NCI-H82 treated with DMSO at 0.1 percent for 48 hours (cell line): ENCODE measurements around the gene ADA.

ENCODE experiments used
- DNase-seq: peaks from one replicate; lab custom pipeline; 2025; ENCODE audit not compliant: unreplicated experiment; lab: John Stamatoyannopoulos, UW

ADA gene

DNA sequence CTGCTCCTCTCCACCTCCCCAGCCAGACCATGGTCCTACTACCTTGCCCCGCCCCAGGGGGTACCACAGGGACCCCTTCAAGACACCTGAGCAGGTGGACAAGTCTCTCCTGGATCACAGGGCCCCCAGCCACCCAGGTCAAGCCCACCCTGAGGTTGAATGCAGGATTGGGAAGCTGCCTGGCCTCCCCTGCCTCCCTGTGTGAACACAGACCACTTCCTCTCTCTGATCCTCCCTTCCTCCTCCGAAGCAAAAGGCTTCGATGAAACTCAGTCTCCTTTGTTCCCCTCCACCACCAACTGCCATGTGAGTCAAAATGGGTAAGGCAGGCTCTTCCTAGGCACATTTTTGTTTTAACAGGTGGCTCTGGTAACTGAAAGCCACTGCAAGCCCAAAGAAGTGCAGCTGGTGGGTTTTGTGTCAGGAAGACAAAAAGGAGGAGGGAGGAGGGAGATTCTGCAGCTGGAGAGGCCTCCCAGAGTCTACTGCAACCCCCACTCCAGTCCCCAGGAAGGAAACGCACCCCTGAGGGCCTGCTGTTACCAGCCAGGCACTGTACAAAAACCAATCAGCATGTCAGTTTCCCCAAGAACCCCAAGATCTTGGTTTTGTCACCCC lies 5.4 kb downstream of the ADA start:
- no peak for DNase-seq

DNA sequence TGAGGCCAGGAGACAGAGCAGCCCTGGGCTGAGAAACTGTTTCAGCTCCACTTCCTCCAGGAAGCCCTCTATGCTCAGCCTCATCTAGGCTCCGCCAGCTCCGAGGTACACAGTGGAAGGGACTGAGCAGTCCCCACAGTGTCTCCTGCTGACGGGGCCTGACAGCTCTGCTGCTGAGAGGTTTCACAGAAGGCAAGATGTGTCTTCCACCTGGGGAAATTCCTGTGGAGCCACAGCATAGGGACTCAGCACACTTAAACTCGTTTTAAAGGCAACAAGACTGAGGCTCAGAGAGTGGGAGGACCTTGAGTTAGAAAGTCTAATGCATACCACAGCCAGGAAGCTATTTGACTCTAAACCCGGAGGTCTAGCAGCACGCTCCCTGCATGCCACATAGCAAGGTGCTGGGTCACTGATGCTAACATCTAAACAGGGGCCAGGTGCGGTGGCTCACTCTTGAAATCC lies 6.8 kb downstream of the ADA start:
- DNase-seq = no peak

DNA sequence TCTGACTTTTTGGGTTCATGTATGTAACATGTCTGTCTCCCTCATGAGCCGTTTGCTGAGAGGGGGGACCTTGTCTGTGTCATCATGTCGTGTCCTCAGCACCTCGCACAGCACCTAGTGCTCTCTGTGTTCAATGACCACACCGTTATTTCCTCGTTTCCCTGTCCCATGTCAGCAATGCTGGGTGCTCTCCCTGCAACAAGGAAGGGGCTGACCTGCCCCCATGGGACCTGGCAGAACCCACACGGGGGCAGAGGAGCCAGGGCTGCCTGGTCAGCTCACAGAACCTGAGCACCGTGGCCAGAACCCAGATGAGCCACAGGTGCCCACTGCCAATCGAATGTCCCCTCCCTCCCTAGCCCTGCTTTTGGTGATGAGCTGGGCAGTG lies 7.3 kb downstream of the ADA start:
- no peak for DNase-seq

DNA sequence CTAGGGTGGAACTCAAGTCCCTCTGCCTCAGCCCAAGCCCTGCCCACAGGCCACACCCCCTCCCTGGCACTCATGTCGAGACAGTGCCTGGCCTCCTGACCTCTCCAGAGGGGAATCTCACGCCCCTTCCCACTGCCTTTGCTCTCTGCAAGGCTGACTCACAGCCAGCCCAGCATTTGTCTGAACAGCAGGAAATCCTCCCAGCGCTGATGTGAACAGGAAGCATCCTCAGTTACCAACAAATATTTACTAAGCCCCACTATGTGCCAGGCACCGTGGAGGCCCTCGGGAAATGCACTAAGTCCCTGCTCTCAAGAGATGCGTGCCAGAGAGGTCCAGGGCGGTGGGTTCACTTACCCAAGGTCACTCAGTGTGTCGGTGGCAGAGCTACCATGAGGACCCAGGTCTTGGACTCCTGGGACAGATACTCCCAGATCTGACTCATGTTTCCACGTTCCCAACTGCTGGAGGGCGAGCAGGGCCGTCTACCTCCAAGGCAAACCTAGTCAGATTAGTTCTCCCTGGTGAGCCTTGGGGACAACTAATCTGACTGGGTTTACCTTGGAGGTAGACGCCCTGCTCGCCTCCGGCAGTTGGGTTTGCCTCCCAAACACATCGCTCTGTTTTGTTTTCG lies 7.8 kb downstream of the ADA start:
- no peak for DNase-seq

DNA sequence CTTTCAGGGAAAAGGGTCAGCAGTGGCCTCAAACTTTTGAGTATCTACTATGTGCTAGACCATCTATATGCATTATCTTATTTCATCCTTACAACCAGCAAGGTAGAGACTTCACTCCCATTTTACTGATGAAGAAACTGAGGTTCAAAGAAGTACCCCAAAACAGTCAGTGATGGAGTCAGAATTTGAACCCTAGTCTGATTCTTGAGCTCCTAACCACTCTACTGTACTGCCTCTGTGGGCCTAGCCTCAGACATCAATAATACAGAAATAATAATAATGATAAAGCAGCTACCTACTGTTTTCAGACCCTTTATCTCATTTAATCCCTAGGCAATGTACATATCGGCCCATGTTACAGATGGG lies 8.4 kb downstream of the ADA start:
- no peak for DNase-seq

DNA sequence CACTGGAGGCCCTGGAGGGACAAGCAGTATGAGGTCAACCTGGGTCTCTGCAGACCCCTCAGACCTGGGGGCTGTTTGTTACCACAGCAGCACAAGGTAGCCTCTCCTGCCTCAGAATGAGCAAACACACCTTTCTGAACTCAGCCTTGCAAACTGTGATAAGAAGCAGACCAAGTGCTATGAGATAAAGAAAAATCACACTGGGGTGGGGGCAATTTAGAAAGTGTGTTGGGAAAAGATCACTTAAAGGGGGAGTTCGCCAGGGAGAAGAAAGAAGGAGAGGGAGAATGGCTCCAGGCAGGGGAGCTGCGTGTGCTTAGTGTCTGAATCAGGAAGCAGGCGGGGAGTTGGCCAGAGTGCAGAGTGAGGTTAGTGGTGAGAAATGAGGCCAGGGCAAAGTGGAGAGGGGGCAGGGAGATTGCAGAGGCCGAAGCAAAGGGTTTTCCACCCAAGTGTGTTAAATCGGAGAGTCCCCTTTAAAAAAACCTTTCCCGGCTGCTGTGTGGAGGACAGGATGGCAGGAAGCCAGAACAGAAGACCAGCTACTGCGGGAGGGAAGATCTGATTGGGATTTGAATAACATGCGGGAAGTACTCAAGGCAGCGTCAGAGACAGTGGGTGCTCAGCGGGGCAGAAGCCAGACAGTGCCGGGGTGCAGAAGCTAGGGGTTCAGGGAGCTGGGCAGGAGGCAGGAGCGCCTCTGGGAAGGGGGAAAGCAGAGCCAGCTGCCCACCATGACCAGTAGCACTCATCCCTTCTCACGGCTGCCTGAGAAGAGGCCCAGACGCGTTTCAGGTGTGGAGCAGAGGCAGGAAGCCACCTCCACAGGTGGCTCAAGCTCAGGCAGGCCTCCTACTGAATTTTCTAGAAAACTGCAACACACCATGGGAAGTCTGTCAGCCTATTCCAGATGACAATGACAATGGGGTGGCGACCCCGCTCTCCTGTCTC lies 9.0 kb downstream of the ADA start:
- no peak for DNase-seq

DNA sequence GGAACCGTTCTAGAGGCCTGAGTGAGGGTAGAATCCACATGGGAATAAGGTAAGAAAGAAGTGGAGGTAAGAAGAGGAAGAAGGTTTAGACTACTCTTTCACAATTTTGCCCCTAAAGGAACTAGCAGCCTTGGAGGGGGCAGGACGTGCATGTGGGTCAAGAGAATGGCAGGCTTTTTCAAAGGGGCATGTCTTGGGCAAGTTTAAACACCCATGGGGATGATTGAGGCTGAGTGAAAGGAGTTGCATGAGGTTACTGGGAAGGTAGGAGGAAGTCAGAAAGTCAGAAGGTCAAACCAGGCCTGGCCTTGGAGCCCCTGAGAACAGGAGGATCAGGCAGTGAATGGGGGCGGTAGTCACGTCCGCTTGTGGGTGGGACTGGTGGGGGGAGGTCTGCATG lies 10.2 kb downstream of the ADA start:
- DNase-seq = no peak

DNA sequence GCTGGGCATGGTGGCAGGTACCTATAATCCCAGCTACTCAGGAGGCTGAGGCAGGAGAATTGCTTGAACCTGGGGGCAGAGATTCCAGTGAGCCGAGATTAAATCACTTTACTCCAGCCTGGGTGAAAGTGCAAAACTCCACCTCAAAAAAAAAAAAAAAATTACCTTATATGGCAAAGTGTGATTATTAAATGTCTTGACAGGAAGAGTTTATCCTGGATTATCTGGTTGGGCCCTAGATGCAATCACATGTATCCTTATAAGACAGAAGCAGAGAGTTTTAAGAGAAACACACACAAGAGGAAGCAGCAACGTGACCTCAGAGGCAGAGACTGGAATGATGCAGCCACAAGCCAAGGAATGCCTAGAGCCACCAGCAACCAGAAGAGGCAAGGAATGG lies 11.0 kb downstream of the ADA start:
- DNase-seq = no peak

DNA sequence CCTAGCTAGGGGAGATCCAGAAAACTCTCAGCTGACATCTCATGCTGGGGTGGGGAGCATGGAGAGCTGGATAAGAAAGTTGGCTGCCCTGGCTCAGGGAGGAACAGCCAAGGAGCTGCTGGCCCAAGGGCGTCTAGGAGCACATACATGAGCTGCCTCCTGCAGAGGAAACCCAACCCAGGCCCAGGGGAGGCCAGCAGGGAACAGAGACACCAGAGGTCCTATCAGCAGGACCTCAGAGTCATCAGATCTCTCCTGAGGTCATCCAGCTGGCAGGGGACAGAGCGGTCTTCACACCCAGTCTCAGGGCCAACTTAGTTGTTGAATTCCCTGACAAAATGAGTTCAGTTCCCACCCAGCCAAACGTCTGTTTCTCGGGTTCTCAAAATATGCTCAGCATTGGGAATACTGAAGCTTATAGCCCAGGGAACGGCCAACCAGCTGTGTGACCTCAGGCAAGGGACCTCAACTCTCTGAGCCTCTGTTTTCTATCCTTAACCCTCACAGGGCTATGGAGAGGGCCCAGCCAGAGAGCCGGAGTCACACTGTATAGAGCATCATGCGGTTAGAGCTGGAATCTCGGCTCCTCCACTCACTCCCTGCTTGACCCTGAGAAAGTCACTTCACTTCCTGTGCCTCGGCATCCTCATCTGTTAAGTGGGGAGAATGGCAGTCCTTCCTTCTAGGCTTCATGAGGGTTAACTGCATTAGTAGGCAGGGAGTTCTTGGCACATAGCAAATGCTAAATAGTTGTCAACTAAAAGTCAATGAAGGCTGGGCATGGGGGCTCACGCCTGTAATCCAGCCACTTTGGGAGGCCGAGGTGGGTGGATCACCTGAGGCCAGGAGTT lies 13.8 kb downstream of the ADA start:
- no peak for DNase-seq

DNA sequence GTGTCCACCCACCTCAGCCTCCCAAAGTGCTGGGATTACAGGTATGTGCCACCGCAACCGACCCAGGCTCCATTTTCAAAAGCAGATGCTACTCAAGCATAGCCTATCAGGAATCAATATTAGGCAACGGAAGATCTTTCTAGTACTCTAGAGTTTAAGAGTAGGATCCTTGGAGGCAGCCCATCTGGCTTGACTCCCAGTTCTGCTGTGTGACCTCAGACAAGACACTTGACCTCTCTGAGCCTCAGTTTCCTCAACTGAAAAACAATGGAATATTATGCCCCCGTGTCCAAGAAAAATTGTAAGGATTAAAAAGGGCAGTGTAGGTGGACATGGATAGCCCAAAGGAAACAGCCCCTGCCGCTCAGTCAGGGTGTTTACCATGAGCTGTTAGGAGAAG lies 14.5 kb downstream of the ADA start:
- DNase-seq = no peak

DNA sequence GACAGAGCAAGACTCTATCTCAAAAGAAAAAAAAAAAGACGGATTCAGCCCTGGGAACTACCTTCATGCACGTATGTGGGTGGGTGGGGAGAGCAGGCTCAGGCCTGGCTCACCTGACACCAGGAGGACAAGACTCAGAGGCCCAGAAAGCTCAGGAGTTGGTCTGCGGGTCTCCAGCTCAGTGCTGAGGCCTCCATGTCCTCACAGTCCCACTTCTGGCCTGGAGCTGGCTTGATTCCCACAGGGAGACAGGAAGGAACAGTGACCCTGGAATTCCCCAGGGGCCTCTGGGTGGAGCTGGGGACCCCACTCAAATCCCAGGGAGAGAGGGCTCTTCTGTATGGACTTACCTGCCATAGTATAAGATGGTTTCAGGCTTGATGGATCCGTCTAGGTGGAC lies 15.6 kb downstream of the ADA start:
- DNase-seq = no peak

DNA sequence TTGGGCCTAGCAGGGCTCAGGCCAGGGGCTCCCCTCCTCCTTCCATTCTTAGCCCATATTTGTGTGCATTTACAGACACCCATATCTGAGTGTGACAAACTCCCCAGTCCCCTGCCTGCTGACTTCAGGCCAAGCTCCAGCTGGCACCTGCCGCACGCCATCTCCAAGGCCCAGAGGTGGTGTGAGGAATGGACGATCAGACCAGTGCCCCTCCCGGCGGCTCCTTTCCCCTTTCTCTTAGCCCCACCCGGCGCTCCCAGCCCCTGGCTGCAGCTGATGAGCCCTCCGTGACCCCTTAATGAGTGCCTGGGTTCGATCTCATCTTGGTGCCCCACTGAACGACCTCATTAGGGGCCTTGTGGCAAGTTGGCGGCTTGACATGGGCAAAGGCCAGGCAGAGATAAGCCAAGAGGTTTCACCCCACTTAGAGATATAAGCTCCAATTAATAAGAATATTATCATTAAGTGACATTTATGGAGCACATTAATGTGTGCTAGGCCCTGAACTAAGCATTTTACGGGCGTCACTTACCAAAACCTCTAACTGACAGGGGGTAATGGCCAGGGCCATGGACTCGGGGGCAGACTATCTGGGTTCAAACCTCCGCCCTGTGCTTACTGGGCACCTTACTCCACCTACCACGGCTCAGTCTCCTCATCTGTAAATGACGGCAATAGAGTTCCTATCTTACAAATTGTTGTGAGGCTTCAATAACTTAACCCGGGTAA lies 17.5 kb downstream of the ADA start:
- DNase-seq = no peak

DNA sequence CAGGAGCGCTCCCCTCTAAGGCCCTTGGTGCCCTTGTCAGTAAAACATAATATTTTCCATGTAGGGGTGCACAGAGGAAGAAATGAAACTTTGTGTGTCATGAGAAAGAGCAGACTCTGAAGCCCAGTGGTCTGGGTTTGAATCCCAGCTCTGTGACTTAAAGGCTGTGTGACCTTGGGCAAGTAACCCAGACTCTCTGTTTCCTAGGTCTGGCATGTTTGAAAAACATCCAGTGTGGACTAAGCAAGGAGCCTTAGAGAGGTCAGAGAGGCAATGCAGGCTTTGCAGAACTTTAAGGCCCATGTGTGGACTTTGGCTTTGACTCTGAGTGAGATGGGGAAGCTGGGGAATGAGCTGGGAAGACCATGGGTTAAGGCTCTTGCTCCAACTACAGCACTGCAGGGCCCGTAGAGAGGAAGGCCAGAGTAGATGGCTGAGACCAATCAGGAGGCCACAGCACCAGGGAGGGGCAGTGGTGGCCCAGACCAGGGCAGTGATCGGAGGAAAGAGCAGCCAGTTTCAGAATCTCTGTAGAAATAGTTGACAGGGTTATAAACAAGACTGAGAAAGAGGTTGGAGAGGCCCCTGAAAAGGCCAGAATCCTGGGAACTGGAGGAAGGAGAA lies 18.2 kb downstream of the ADA start:
- no peak for DNase-seq

DNA sequence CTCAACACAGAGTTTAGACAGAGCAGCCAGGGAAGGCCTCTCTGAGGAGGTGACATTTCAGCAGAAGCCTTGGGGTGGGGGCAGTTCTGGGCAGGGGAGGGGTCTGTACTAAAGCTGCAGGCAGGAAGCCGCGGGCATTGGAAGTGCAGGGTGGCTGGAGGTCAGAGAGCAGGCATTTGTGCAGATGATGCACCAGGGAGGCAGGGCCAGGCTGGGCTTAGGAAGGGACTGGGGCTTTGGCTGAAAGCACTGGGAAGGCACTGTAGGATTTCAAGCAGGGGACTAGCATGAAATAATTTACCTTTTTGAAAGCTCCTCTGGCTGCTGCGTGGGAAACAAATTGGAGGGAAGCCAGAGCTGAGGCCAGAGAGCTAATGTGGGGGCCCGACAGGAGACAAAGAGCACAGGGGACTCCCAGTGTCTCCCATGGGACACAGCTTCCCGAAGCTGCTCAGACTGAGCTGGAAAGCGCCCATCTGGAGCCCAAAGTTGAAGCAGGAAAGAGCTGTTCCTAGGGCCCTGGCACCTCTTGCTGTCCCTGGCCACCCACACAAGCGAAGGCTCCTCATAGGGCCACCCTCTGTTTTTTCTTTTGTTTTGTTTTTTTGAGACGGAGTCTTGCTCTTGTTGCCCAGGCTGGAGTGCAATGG lies 19.3 kb downstream of the ADA start:
- no peak for DNase-seq

DNA sequence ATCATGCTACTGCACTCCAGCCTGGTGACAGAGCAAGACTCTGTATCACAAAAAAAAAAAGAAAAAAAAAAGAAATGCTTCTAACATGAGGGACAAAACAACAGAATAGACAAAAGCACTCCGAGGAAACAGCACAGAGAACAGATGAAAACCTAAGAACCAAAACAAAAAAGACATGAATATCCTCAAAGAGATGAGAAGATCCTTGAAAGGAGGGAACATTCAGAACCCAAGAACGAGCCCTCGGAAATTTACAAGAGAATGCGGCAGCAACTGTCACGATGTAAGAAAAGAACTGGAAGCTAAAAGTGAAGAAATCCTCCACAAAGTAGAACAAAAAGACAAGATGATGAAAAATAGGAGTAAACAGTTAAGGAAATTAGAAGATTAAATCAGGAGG lies 21.2 kb downstream of the ADA start:
- DNase-seq = no peak

DNA sequence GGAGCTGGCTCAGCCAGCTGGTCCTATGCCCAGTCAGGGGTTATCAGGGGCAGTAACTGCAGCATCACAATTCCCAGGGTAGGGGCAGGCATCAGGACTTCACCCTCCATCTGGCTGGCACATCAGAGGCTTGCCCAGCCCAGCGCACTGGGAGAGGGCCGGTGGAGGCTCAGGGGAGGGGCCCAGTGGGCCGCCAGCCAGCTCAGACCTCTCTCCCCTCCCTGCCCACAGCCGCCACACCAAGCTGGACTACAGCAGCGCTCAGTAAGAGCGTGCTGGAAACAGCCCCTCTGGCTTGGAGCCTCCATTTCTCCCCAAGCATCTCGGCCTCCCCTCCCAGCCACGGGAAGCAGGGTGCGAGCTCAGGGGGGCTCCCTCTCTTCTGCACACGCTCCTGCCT lies 22.0 kb downstream of the ADA start:
- DNase-seq = no peak

DNA sequence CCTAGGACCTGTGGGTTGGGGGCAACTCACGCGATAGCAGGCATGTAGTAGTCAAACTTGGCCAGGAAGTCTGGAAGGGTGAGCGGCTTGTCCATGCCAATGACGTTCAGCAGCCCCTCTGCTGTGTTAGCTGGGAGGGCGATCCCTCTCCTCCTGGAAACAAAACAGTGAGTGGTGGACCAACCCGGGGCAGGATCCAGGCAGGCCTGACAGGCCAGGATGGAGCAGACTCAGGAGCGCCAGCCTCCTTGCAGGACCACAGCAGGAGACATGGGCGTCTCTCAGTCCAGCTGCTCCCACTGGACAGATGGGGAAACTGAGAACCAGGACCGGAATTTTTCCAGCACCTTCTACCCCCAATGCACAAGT lies 22.5 kb downstream of the ADA start:
- no peak for DNase-seq

DNA sequence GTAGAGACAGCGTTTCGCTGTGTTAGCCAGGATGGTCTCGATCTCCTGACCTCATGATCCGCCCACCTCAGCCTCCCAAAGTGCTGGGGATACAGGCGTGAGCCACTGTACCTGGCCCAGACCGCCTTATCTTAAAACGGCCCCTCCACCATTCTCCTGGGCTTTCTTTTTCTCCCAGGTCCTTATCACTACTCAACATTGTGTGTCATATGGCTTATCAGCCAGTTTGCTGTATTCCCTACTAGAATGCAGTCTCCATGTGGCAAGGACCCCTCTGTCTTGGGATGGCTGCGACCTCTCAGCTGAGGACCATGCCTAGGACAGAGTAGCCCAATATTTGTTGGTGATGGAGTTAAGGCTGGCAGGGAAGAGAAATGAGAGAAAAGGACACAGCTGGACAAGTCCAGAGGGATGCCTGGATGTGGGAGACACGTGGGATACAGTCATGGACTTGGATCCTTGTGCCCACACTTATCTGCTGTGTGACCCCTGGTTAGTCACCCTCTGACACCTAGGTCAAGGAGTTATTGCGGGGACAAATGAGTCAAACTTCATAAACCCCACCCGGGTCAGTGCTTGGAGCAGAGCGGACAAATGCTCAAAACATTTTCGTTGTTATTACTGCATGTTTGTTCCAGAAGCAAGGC lies 24.0 kb downstream of the ADA start:
- DNase-seq = no peak

DNA sequence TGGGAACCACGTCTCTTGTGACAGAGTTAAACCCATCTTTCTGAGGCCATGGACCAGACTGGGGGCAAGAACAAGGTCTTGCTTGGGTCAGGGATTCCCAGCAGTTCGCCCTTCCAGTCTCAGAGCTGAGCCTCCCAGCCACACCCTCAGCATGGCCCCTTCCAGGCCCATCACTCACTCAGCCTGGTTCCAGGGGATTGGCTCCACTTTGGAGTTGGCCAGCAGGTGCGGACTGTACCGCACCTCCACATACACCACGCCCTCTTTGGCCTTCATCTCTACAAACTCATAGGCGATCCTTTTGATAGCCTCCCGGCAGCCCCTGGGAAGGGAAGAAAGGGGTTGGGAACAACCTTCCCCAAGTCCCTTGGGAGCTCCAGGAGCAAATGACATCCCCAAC lies 25.2 kb downstream of the ADA start:
- no peak for DNase-seq
